Keratinocyte (primary cell): Measurements from ENCODE around the gene ADGRB3. TPM values are rescaled to one million over a fixed set of nuclear protein-coding genes. Genes with fewer than 3 reads are reported as not detected.

ENCODE experiments used
- DNase-seq: peaks from one replicate; pipeline ENCODE4 v3.0.0-alpha.2; 2011; ENCODE audit warnings: low read depth, missing footprints, low spot score
- FAIRE-seq: peaks from 2 replicates; lab custom pipeline; 2011; peaks lifted over from hg19 to GRCh38; lab: Jason Lieb, UNC
- H2AFZ ChIP-seq: 2 replicates; pipeline ENCODE4 v1.6.0; 2012; ENCODE audit warnings: low read length, control low read depth, inconsistent platforms; ENCODE audit not compliant: control insufficient read depth
- H3K27ac ChIP-seq: 2 replicates; pipeline ENCODE4 v1.5.1; 2011; ENCODE audit warnings: low read length; ENCODE audit not compliant: control insufficient read depth, insufficient read depth
- H3K27me3 ChIP-seq: 3 replicates; pipeline ENCODE4 v1.6.0; 2011; ENCODE audit warnings: low read length; ENCODE audit not compliant: control insufficient read depth, insufficient read depth; ENCODE audit errors: extremely low read depth
- H3K36me3 ChIP-seq, 2 experiments: 2 replicates in 1 of 2; 3 replicates in 1 of 2; pipeline ENCODE4 v1.5.1; 2011; ENCODE audit warnings: low read length in 2 of 2, mild to moderate bottlenecking in 1 of 2; ENCODE audit not compliant: control insufficient read depth in 2 of 2, insufficient read depth in 2 of 2; ENCODE audit errors: extremely low read depth in 1 of 2
- H3K4me1 ChIP-seq: 3 replicates; pipeline ENCODE4 v1.5.1; 2011; ENCODE audit warnings: low read length; ENCODE audit not compliant: control insufficient read depth, insufficient read depth; ENCODE audit errors: extremely low read depth
- H3K4me2 ChIP-seq: 3 replicates; pipeline ENCODE4 v1.6.0; 2011; ENCODE audit warnings: low read depth, low read length; ENCODE audit not compliant: control insufficient read depth, insufficient read depth; ENCODE audit errors: extremely low read depth
- H3K4me3 ChIP-seq, 3 experiments: fragments of 200-600 bp in 1 of 3; sonication (generic) in 1 of 3; 2 replicates in 2 of 3; 3 replicates in 1 of 3; pipeline ENCODE4 v1.5.1; 2011 to 2016; ENCODE audit warnings: low read length in 3 of 3, mild to moderate bottlenecking in 3 of 3, control low read depth in 2 of 3, inconsistent platforms in 1 of 3, low read depth in 1 of 3, mixed read lengths in 1 of 3, mixed run types in 1 of 3, moderate library complexity in 1 of 3; ENCODE audit not compliant: control insufficient read depth in 2 of 3, insufficient read depth in 2 of 3; ENCODE audit errors: extremely low read depth in 1 of 3
- H3K79me2 ChIP-seq: 2 replicates; pipeline ENCODE4 v1.6.0; 2012; ENCODE audit warnings: low read length; ENCODE audit not compliant: control insufficient read depth, insufficient read depth
- H3K9ac ChIP-seq: 3 replicates; pipeline ENCODE4 v1.6.0; 2011; ENCODE audit warnings: low read length; ENCODE audit not compliant: control insufficient read depth, insufficient read depth; ENCODE audit errors: extremely low read depth
- H3K9me1 ChIP-seq: 3 replicates; pipeline ENCODE4 v1.6.0; 2011; ENCODE audit warnings: low read length; ENCODE audit not compliant: control insufficient read depth, insufficient read depth; ENCODE audit errors: extremely low read depth
- H3K9me3 ChIP-seq: 2 replicates; pipeline ENCODE4 v1.5.1; 2012; ENCODE audit warnings: low read depth, low read length; ENCODE audit not compliant: control insufficient read depth
- H4K20me1 ChIP-seq: 3 replicates; pipeline ENCODE4 v1.6.0; 2011; ENCODE audit warnings: low read length; ENCODE audit not compliant: control insufficient read depth, insufficient read depth; ENCODE audit errors: extremely low read depth
- EZH2 ChIP-seq: IDR thresholded peaks from one replicate; pipeline ENCODE4 v1.6.1; 2012; ENCODE audit warnings: inconsistent platforms, mild to moderate bottlenecking, low read length, moderate library complexity
- dilution Hi-C: fragments of 300-500 bp; cut with MboI; formaldehyde crosslinking; loops from one replicate; pipeline ENCODE4 v1.7.0; 2020; ENCODE audit warnings: low sequenced_read_pairs; ENCODE audit not compliant: extremely low pct_ligation_motif_present
- polyA plus RNA-seq, 5 experiments: library from polyadenylated mRNA; depleted of rRNA in 3 of 5; stranded (reverse) in 3 of 5; stranded (forward) in 1 of 5; unstranded in 1 of 5; fragments of >200 nt; gene quantifications; 1 replicate in 1 of 5; 2 replicates in 3 of 5; 3 replicates in 1 of 5; pipeline versions ENCODE4 v1.2.1 to v1.2.3, GENCODE V29; 2011 to 2012; ENCODE audit warnings: missing spikeins in 2 of 5, low read depth in 1 of 5, low replicate concordance in 1 of 5
- TF ChIP-seq, protein P1 (sequence below), 3 experiments: IDR thresholded peaks in 1 of 3; conservative IDR thresholded peaks in 1 of 3; optimal IDR thresholded peaks in 1 of 3; 2 replicates in 2 of 3; 3 replicates in 1 of 3; pipeline versions ENCODE3 to v1.5.1; 2011; ENCODE audit warnings: low read length in 3 of 3, mild to moderate bottlenecking in 3 of 3, moderate library complexity in 2 of 3, control low read depth in 1 of 3, inconsistent platforms in 1 of 3; ENCODE audit not compliant: insufficient read depth in 2 of 3; ENCODE audit errors: extremely low read depth in 1 of 3

Gene ADGRB3
- polyA plus RNA-seq, 1 donor (not counting 4 experiments of a cell fraction or from before 2014, with no cell fraction given), result not detected

DNA sequence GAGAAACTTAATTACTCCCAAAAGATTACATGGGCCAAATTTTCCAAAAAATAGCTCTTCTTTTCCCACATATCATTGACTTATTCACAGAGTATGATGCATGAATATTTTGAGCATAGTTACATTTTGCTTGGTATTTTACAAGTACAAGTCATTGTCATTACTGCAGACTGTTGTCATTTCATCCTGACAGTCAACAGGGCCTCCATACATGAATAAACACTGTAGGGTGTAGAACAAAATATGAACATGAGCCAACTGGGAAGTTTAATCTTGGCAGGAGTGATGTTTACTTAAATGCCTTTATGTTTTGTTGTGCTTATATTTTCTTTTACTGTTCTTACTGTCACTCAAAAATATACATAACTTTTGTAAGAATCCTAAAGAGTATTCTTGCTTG, 340.7 kb downstream of the ADGRB3 start:
- H3K27ac ChIP-seq, result no peak overlapping the region
- dilution Hi-C loops, result no loop called here
- TF ChIP-seq, protein P1, sequence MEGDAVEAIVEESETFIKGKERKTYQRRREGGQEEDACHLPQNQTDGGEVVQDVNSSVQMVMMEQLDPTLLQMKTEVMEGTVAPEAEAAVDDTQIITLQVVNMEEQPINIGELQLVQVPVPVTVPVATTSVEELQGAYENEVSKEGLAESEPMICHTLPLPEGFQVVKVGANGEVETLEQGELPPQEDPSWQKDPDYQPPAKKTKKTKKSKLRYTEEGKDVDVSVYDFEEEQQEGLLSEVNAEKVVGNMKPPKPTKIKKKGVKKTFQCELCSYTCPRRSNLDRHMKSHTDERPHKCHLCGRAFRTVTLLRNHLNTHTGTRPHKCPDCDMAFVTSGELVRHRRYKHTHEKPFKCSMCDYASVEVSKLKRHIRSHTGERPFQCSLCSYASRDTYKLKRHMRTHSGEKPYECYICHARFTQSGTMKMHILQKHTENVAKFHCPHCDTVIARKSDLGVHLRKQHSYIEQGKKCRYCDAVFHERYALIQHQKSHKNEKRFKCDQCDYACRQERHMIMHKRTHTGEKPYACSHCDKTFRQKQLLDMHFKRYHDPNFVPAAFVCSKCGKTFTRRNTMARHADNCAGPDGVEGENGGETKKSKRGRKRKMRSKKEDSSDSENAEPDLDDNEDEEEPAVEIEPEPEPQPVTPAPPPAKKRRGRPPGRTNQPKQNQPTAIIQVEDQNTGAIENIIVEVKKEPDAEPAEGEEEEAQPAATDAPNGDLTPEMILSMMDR (optimal IDR thresholded peaks at IDR 0.05 in 1 of 3, IDR thresholded peaks at IDR 0.05 in 1 of 3, conservative IDR thresholded peaks at IDR 0.05 in 1 of 3; ENCODE audit: extremely low read depth in 1 of 3, insufficient read depth in 2 of 3, low read length in 3 of 3), result no peak
- TF ChIP-seq EZH2, result no peak

DNA sequence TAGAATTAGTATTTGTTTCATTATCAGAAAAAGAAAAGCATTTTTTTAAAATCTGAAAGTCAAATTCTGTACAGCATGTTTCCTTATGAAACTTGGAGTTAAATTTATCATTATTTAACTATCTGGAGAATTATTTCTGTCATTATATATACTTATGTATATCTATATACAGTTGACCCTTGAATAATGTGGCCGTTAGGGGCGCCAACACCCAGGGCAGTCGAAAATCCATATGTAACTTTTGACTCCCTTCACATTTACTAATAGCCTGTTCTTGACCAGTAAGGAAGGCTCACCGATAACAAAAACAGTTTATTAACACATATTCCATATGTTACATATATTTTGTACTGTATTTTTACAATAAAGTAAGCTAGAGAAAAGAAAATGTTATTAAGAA, 341.2 kb downstream of the ADGRB3 start:
- H3K4me1 ChIP-seq, result no peaks in the 10 kb centered on the region
- H3K9ac ChIP-seq, result no peak overlapping the region
- H3K79me2 ChIP-seq, result no peaks in the 10 kb centered on the region
- TF ChIP-seq, protein P1 (optimal IDR thresholded peaks at IDR 0.05 in 1 of 3, IDR thresholded peaks at IDR 0.05 in 1 of 3, conservative IDR thresholded peaks at IDR 0.05 in 1 of 3; ENCODE audit: extremely low read depth in 1 of 3, insufficient read depth in 2 of 3, low read length in 3 of 3), result no peak
- no peak for TF ChIP-seq EZH2
- H2AFZ ChIP-seq, result no peak overlapping the region
- no peak overlapping the region for H3K27ac ChIP-seq
- no peak for FAIRE-seq
- DNase-seq, result no peak
- no peak overlapping the region for H3K4me2 ChIP-seq
- no peaks in the 10 kb centered on the region for H3K9me3 ChIP-seq
- dilution Hi-C loops, result no loop called here
- H4K20me1 ChIP-seq, result no peaks in the 10 kb centered on the region
- no peaks in the 10 kb centered on the region for H3K27me3 ChIP-seq
- no peaks in the 10 kb centered on the region for H3K9me1 ChIP-seq
- H3K4me3 ChIP-seq, result no peak overlapping the region
- no peaks in the 10 kb centered on the region for H3K36me3 ChIP-seq

More for the DNA sequence above, 340.7 kb downstream of the ADGRB3 start:
- no peaks in the 10 kb centered on the region for H3K36me3 ChIP-seq
- FAIRE-seq (no peak), DNase-seq (no peak)
- H3K9ac ChIP-seq, result no peak overlapping the region
- H3K9me3 ChIP-seq, result no peaks in the 10 kb centered on the region
- H3K9me1 ChIP-seq, result no peaks in the 10 kb centered on the region
- no peaks in the 10 kb centered on the region for H3K79me2 ChIP-seq
- no peak overlapping the region for H3K4me3 ChIP-seq
- no peak overlapping the region for H2AFZ ChIP-seq
- no peaks in the 10 kb centered on the region for H4K20me1 ChIP-seq
- H3K27me3 ChIP-seq, result no peaks in the 10 kb centered on the region
- H3K4me1 ChIP-seq, result no peaks in the 10 kb centered on the region
- H3K4me2 ChIP-seq, result no peak overlapping the region
